Activated T-cell treated with anti-CD3 and anti-CD28 coated beads, Interleukin-2, amount 50 U/mL, for 1 hour (primary cell): ENCODE measurements around the gene PTCD2.
"Not testable (repeated sequence)": the region's sequence is repeated elsewhere in the genome, so short reads cannot be mapped to it uniquely, and the experiment has no call there.

Experiments
- DNase-seq: peaks from one replicate; pipeline ENCODE4 v3.0.0-alpha.2; 2020

PTCD2 gene

DNA sequence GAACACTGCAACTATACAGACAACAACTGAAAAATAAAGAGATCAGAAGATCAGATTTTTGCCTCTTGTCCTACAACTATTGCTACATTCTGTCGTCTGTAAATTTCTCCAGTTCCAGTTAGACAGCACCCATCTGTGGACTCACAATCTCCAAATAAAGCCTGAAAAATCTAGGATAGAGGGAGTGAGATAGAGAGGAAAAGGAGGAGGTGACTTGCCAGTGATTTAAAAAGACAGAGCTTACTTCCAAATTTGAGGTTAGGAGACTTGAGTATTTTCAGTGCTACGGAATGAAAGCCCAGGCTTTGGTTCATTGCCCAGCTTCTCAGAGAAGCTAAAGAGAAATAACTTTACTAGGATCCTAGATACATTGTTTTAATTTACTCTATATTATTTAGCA, 63.6 kb downstream of the PTCD2 start:
- no peak for DNase-seq

GRCh38 chr5:72386639-72387038, 66.5 kb downstream of the PTCD2 start:
- no peak for DNase-seq

DNA sequence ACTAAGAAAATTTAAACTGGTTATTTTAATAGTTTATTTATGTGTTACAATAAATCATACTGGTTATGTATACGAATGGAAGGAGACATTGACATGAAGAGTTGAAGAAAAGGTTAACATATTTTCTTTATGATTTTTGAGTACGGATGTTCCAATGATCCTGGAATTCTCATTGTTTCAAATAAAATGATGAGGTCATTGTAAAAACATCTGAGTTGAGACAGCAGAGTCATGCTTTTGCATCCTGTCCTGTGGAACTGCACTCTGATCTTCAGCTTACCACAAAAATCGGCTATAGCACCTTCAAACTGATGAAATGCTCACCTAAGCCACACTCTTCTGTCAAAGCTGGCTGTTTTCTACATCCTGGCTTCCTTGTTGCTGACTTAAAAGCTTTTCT, 67.8 kb downstream of the PTCD2 start:
- no peak for DNase-seq

- DNase-seq: no peak
Measured at GRCh38 chr5:72388646-72389045, 68.5 kb downstream of the PTCD2 start.

DNA sequence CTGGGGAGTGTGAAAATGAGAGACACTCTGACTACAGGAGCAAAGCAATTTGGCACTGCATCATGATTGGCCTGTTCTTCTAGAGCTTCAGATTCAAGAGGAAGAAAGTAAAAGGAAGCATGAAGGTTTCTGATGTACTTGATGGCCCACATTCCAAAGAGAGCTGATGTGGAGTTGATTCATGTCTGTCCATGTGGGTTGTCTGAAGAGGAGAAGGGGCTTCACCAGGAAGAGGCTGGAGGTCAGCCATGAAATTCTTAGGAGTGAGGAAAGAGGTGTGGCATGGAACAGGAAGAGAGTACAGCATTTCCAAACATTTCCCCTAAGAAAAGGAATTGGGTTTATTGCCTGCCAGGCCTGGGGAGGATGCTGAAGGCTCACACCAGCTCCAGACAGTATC, 70.7 kb downstream of the PTCD2 start:
- no peak for DNase-seq

GRCh38 chr5:72392326-72392733, 72.2 kb downstream of the PTCD2 start:
- DNase-seq: no peak

DNA sequence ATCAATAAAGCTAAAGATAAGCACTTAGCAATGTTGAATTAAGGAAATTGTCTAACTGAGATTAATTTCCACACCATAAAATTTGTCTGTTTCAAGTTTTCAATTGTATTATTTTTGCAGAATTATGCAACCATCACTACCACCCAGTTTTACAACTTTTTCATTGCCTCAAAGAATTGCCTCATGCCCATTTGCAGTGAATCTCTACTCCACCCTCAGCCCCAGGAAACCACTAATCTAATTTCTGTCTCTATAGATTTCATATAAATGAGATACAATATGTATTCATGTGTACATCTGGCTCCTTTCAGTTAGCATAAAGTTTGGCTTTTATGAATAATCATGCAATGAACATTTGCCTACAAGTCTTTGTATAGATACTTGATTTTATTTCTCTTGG, 72.9 kb downstream of the PTCD2 start:
- DNase-seq: no peak

DNA sequence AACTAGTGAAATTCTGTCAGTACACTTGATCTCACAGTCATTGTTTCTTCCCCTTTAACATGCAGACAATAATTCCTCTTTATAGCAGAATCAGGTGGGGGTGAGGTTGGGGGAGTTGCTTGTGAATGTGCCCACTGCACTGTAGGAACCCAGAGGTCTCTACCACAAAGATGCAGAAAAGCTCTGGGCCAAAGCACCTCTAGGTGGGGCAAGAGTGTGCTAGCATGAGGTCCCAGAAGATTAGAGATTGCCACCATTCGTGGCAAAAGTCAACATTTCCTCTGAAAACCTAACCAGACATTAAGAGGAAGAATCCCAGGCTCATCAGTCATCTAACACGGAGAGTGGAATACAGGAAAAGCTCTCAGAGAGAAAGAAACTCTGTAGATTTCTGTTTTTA, 74.5 kb downstream of the PTCD2 start:
- no peak for DNase-seq

DNA sequence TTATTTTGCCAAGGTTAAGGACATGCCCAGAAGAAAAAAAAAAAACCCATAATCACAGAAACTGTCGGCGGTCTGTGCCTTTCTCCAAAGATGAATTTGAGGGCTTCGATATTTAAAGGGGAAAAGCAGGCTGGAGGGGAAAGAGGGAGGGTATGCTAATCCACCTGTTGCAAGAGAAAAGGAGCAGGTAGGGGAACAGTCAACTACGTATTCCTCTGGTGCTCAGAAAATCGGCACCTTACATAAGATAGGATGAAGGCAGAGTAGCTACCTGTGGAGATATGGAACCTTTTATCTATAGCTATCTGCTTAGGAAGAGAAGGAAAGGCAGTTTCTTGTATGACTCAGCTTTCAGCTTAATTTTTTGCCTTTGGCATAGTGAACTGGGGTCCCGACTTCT, 77.7 kb downstream of the PTCD2 start:
- DNase-seq: no peak

DNA sequence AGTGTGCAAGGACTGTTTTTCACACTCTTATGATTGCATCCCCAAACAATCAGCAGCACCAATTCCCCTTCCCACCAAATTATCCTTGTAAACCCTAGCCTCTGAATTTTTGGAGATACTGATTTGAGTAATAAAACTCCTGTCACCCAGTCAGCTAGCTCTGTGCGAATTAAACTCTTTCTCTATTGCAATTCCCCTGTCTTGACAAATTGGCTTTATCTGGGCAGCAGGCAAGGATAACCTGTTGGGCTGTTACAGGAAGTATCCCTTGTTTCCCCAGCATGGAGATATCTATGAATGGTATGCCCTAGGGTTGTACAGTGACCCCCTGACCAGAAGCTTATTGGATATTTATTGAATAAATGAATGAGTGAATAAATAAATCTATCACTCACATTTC, 80.8 kb downstream of the PTCD2 start:
- DNase-seq: no peak

DNA sequence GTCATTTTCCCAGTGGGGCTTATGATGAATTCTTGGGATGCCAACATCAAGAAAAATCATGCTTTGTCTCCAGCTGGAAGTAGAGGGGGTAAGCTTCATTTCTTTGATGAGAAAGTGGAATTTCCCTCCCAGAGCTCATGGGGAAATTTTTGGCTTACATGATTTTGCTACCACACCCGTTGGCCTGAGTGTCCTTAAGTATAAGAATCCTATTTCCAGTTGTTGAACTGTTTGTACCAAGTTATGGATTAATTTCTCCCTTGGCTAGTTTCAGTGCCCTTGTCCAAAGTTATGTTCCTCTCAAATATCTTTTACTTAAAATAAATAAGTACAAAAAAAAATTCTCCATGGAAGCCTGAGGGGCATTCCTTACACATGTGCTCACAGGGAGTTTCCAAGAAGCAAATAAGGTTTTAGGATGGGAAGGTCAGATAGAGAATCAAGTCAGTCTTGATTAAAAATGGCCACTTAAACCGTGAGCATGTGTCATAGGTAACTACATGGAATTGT, 82.3 kb downstream of the PTCD2 start:
- DNase-seq: no peak

GRCh38 chr5:72402959-72403628, 82.9 kb downstream of the PTCD2 start:
- no peak for DNase-seq

GRCh38 chr5:72404771-72405170, 84.6 kb downstream of the PTCD2 start:
- not testable (repeated sequence) for DNase-seq

- no peak for DNase-seq
Measured at GRCh38 chr5:72407078-72407477, 86.9 kb downstream of the PTCD2 start.

DNA sequence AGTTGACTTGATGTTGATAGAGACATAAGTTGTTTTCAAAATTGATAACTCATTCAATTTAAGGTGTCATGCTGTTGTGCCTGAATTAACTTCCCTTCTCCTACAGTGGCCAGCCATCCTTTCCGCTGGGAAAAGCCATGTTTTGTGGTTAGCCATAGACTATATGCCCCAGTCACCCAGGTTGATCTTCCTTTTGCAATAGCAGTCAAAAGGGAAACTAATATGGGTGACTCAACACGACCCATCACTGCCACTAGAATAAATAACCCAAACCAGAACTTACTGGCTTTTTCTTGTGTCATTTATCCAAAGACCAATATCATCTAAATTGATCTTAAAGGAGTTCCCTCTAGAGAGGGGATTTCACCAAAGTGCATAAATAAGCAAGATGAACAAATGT, 87.4 kb downstream of the PTCD2 start:
- no peak for DNase-seq

DNA sequence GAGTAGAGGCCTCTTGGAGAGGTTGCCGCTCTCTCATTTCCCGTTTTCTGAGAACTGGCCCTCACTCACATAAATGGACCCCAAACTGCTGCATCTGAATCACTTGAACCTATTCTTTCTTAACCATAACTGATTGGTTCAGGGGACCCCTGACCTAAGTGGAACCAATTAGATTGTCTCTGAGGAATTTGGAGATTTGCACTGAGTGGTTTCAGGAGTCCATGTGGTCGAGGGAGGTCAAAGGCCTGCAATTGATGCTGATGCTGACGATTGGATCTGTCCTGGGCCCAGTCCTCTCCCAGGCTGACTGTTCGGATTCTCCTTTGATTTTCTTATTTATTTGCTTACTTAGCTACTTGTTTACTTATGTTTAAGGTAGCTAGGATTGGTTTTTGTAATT, 88.0 kb downstream of the PTCD2 start:
- DNase-seq: no peak

DNA sequence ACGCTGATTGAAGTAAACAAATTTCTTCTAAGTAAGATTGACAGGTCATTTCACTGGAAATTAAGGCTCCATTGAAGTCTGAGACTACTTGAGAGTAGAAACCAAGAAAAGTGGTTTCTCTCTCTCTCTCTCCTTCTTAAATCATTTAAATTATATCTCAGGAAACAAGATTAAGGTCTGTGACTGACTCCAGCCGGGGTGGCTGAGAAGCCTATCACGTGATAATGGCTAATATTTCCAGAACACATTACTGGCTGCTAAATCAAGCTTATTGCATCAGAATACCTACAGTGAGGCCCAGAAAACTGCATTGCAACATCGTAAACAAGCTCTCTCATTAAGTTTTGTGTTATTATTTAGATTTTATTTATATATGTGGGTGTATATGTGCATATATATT, 88.4 kb downstream of the PTCD2 start:
- no peak for DNase-seq

DNA sequence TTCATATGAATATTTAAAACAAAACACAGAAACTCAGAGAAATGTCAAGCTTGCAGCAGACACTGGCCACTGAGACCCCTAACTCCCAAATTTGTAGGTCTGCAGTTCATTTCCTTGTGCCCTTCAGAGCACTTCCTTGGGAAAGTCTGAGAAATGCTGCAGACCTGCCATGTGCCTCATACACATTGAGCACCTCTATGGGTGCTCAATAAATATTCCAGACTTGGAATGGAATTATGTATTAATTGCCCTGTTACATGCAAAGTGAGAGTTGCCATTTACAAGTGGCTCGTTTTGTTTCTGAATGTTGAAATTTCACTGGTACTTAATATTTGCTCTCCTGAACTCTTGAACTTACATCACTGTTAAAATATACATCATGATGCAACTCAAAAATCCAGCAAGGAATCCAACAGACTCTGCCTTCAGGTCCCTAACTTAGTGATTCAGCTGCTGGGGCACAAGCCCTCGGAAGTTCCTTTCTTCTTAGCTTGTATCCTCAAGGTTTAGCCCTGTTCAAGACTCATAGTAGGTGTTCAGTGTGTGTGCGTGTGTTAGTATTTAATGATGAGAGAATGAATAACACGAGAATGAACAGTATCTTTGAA, 90.6 kb downstream of the PTCD2 start:
- no peak for DNase-seq

- no peak for DNase-seq
Measured at GRCh38 chr5:72412283-72413055, 92.3 kb downstream of the PTCD2 start.

DNA sequence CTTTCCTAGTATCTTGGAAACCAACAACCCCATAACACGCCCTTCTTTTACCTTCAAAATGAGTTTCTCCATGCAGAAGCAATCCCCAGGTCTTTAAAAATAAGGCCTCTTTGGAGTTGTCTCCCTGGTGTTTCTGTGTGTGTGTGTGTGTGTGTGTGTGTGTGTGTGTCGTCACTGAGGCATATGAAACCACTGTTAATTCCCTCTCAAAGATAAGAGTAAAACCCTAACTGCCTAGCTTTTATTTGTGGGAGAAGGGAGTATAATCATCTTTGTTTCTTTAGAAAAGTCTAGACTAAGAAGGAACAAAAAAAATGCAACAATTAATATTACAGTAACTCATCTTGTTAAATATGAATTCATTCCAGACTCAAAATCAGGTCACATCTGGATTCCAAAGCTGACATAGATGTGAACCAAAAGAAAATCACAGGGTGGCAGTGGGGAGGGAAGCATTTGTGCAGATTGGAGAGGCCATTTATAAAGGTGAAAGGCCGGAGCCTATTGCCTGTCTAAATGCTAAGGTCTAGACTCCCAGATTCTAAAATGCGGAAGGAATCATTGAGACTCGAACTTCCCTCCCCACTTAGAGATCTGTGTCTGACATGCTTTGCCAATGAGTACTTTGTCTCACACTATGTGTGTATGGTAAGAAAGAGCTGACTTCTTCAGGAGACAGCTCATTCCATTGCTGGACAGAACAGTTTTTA, 95.6 kb downstream of the PTCD2 start:
- DNase-seq: no peak

DNA sequence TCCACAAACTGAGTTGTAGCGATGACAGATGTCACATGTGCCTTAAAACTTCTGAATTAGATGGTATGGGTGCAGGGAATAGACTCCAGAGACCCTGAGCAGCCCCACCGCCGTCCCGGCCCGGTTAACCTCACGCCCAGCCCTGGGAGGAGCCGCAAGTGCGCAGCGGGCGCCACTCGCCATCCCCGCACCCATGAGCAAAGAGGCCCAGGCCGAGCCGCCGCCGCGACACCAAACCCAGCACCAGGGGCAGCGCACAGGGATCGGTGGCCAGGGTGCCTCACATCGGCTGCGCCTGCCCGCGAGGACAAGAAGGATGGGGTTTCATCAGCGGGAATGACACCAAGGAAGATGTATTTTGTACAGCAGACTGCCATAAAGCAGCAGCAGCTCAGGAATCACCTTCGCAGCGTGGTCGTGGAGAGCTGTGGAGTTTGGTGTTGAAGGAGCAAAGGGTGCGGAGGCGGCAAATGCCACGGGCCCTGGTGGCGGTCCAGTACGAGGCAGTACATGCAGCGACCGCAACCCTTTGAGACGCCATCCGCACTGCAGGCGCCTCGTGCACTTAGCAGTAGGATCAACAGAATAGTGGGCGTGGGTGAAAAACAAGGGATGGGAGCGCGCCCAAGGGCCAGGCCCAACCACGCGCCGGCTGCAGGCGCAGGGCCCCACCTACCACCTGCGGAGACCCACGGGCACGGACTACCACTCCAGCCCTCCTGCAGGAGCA, 97.3 kb downstream of the PTCD2 start:
- DNase-seq: no peak
